Esophagus squamous epithelium (tissue), 4 donors: ENCODE data around the gene SF3A2.

ENCODE experiments used
- POLR2A ChIP-seq, 4 donors: fragments of 450-650 bp; IDR thresholded peaks; one replicate each; pipeline ENCODE4 v1.6.1; 2017; ENCODE audit warnings: antibody characterized with exemption in 4 of 4, mild to moderate bottlenecking in 4 of 4, moderate library complexity in 3 of 4
- TF ChIP-seq, protein P1 (sequence below), 6 experiments: fragments of 450-650 bp in 4 of 6; fragments of 200-600 bp in 2 of 6; sonication (generic) in 2 of 6; IDR thresholded peaks; one replicate each; pipeline ENCODE4 v1.5.1; 2016 to 2019; ENCODE audit warnings: antibody characterized with exemption in 6 of 6, mild to moderate bottlenecking in 4 of 6, moderate library complexity in 4 of 6

- no peak for TF ChIP-seq POLR2A (IDR thresholded peaks at IDR 0.05)
- TF ChIP-seq, protein P1, sequence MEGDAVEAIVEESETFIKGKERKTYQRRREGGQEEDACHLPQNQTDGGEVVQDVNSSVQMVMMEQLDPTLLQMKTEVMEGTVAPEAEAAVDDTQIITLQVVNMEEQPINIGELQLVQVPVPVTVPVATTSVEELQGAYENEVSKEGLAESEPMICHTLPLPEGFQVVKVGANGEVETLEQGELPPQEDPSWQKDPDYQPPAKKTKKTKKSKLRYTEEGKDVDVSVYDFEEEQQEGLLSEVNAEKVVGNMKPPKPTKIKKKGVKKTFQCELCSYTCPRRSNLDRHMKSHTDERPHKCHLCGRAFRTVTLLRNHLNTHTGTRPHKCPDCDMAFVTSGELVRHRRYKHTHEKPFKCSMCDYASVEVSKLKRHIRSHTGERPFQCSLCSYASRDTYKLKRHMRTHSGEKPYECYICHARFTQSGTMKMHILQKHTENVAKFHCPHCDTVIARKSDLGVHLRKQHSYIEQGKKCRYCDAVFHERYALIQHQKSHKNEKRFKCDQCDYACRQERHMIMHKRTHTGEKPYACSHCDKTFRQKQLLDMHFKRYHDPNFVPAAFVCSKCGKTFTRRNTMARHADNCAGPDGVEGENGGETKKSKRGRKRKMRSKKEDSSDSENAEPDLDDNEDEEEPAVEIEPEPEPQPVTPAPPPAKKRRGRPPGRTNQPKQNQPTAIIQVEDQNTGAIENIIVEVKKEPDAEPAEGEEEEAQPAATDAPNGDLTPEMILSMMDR (IDR thresholded peaks at IDR 0.05): no peak
Measured at GRCh38 chr19:2210206-2210605, 26.4 kb upstream of the SF3A2 start.
